ENCODE results near the gene OTP.

DNA sequence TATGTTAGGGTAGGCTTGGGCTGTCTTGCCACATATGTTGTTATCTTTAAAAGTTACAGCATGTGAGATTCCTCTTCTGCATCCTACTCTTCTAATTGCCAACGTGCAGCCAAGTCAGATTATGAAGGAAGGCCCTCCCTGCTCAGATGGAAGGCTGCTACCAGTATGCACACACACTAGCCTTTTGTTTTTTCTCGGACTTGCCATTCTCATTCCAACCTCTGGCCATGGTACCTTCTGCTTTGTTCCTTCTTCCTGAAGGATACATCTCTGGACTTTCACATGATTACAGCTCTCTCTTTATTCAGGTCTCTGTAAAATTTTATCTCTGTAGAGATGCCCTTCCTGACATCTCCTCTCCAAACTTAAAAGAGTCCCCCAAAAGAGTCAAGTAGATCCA lies 12.8 kb upstream of the OTP start:
- TF ChIP-seq ELF4 (IDR thresholded peaks at IDR 0.05) (no peak), SUZ12 (IDR thresholded peaks at IDR 0.05) (no peak), BHLHE40 (IDR thresholded peaks at IDR 0.05; ENCODE audit: borderline replicate concordance) (no peak), CTBP1 (IDR thresholded peaks at IDR 0.05; ENCODE audit: borderline replicate concordance) (no peak), ARNT (IDR thresholded peaks at IDR 0.05) (no peak)
- TF ChIP-seq, protein P1, sequence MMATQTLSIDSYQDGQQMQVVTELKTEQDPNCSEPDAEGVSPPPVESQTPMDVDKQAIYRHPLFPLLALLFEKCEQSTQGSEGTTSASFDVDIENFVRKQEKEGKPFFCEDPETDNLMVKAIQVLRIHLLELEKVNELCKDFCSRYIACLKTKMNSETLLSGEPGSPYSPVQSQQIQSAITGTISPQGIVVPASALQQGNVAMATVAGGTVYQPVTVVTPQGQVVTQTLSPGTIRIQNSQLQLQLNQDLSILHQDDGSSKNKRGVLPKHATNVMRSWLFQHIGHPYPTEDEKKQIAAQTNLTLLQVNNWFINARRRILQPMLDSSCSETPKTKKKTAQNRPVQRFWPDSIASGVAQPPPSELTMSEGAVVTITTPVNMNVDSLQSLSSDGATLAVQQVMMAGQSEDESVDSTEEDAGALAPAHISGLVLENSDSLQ (IDR thresholded peaks at IDR 0.05): no peak
